Activated CD4-positive, CD25-positive, alpha-beta regulatory T cell treated with anti-CD3 and anti-CD28 coated beads, Interleukin-2, amount 50 U/mL, for 72 hours (primary cell): ENCODE results near the gene SLC30A5.
A peak's percentile ranks its signal among the peaks of the same experiment; 100 is the strongest.
"Not testable (repeated sequence)": the region's sequence is repeated elsewhere in the genome, so short reads cannot be mapped to it uniquely, and the experiment has no call there.

Experiments
- DNase-seq: peaks from one replicate; pipeline ENCODE4 v3.0.0; 2021

SLC30A5 gene

GRCh38 chr5:69093771-69094482 lies at the start of gene SLC30A5:
Gene SLC30A5, plus strand, starts transcription at chr5:69094014. Its CDS starts 242 bp downstream, at chr5:69094256.
- peak; percentile 94 for DNase-seq

GRCh38 chr5:69045213-69045612 lies 48.6 kb upstream of the SLC30A5 start:
- not testable (repeated sequence) for DNase-seq

- DNase-seq, result no peak
Measured at GRCh38 chr5:69046375-69046957, 47.3 kb upstream of the SLC30A5 start.

- DNase-seq, result no peak
Measured at GRCh38 chr5:69048230-69048629, 45.6 kb upstream of the SLC30A5 start.

GRCh38 chr5:69049151-69049550 lies 44.7 kb upstream of the SLC30A5 start:
- no peak for DNase-seq

GRCh38 chr5:69049796-69050195 lies 44.0 kb upstream of the SLC30A5 start:
- no peak for DNase-seq

- DNase-seq, result no peak
Measured at GRCh38 chr5:69050214-69050613, 43.6 kb upstream of the SLC30A5 start.

GRCh38 chr5:69052181-69052580 lies 41.6 kb upstream of the SLC30A5 start:
- DNase-seq, result no peak

GRCh38 chr5:69074664-69075521 lies 18.9 kb upstream of the SLC30A5 start:
- DNase-seq, result no peak

GRCh38 chr5:69075522-69076179 lies 18.2 kb upstream of the SLC30A5 start:
- DNase-seq, result no peak

GRCh38 chr5:69078921-69079540 lies 14.8 kb upstream of the SLC30A5 start:
- DNase-seq, result no peak

- DNase-seq, result no peak
Measured at GRCh38 chr5:69079556-69079955, 14.3 kb upstream of the SLC30A5 start.

- DNase-seq, result no peak
Measured at GRCh38 chr5:69083412-69083811, 10.4 kb upstream of the SLC30A5 start.

- DNase-seq, result no peak
Measured at GRCh38 chr5:69084195-69084594, 9.6 kb upstream of the SLC30A5 start.

- DNase-seq, result no peak
Measured at GRCh38 chr5:69084903-69085302, 8.9 kb upstream of the SLC30A5 start.

- no peak for DNase-seq
Measured at GRCh38 chr5:69086206-69086605, 7.6 kb upstream of the SLC30A5 start.

- not testable (repeated sequence) for DNase-seq
Measured at GRCh38 chr5:69088006-69088405, 5.8 kb upstream of the SLC30A5 start.

GRCh38 chr5:69090158-69090557 lies 3.7 kb upstream of the SLC30A5 start:
- no peak for DNase-seq

GRCh38 chr5:69091771-69092170 lies 2.0 kb upstream of the SLC30A5 start:
- DNase-seq, result no peak

- DNase-seq, result no peak
Measured at GRCh38 chr5:69092969-69093368, 845 bp upstream of the SLC30A5 start.

- no peak for DNase-seq
Measured at GRCh38 chr5:69099302-69099701, 5.5 kb downstream of the SLC30A5 start.

GRCh38 chr5:69103521-69103920 lies 9.7 kb downstream of the SLC30A5 start:
- no peak for DNase-seq
